ENCODE data around the gene KRT81. TPM values are rescaled to one million over a fixed set of nuclear protein-coding genes. Genes with fewer than 3 reads are reported as not detected.

KRT81 gene
- total and polyA plus RNA-seq, 2 of the 4 experiments (the other 2 are of a cell fraction), result under 0.01 to 0.05 TPM

DNA sequence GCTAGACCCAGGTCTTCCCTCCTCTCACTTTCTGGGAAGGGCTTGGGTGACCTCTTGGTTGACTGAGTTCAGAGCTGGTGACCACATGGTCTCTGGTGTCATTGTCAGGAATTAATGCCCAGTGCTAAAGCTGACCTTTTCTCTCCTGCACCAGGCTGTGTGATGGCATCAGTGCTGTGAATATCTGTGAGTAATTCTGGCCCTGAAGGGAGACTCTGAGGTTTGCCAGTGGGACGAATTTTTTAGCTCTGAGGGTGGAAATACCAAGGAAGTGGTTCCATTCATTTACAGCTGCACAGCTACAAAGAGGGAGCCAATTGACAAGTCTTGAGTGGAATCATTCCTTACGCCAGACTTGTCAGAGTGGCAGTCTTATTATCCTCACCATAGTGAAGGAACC lies 23.1 kb downstream of the KRT81 start:
- Histone ChIP-seq H2AK9ac (replicated peaks; ENCODE audit: low read depth, low read length, poor library complexity) (no peak overlapping the region), H3K27ac (ENCODE audit: insufficient read depth, low read length) (no peak overlapping the region), H3K23ac (ENCODE audit: low read depth, low read length) (no peak overlapping the region), H2BK5ac (ENCODE audit: low read depth, low read length, poor library complexity, severe bottlenecking) (no peak overlapping the region), H2BK120ac (ENCODE audit: low read depth, low read length) (no peak overlapping the region), H2AFZ (replicated peaks; ENCODE audit: low read length, poor library complexity) (no peak overlapping the region), H3K18ac (ENCODE audit: low read depth, low read length) (no peak overlapping the region), H4K91ac (ENCODE audit: insufficient read depth, low read depth, low read length) (no peak overlapping the region), H3K9ac (ENCODE audit: low read depth, low read length) (no peak overlapping the region), H4K5ac (ENCODE audit: low read depth, low read length) (no peak overlapping the region), H3K27me3 (ENCODE audit: control insufficient read depth, insufficient read depth, low read length) (peaks cover 13% of the 10 kb centered on the region), H3K56ac (ENCODE audit: extremely low read depth, insufficient read depth, low read length) (no peak overlapping the region), H2BK20ac (ENCODE audit: low read depth, low read length) (no peak overlapping the region), H3K4ac (ENCODE audit: low read depth, low read length) (no peak overlapping the region), H2BK15ac (ENCODE audit: low read depth, low read length) (no peak overlapping the region), H3K4me3 (ENCODE audit: insufficient read depth, low read depth, low read length) (no peak overlapping the region), H3K9me1 (ENCODE audit: insufficient read depth, low read length) (no peaks in the 10 kb centered on the region), H3K4me1 (ENCODE audit: control insufficient read depth, insufficient read depth, low read length) (peaks cover 2% of the 10 kb centered on the region), H2AK5ac (ENCODE audit: low read depth, low read length) (no peak overlapping the region), H3K79me1 (ENCODE audit: low read depth in 1 of 2, low read length in 2 of 2) (no peaks in the 10 kb centered on the region), H3K4me2 (ENCODE audit: low read depth, low read length) (no peak overlapping the region), H3K36me3 (ENCODE audit: control insufficient read depth, insufficient read depth, low read length) (no peaks in the 10 kb centered on the region), H4K8ac (ENCODE audit: low read depth in 2 of 2, low read length in 2 of 2) (no peak overlapping the region), H4K20me1 (ENCODE audit: insufficient read depth, low read length) (no peaks in the 10 kb centered on the region), H3K9me3 (ENCODE audit: control insufficient read depth, insufficient read depth, low read length) (no peaks in the 10 kb centered on the region; the same call in 1 of the 2 replicates), H3K14ac (replicated peaks; ENCODE audit: low read depth, low read length) (no peak overlapping the region)
- no peak for TF ChIP-seq CEBPB (IDR thresholded peaks at IDR 0.05; ENCODE audit: low read depth, low read length)
- BruUV-seq (replicated peaks), result no TSS peak
- ATAC-seq (ENCODE audit: low read depth) (peak; percentile 32; the same call in 1 of the 2 replicates), DNase-seq (no peak)
- in situ Hi-C loops (cut with MboI; ENCODE audit: low sequenced_read_pairs) (no loop called here), dilution Hi-C loops (cut with HindIII; ENCODE audit: low sequenced_read_pairs, unreplicated experiment) (no loop called here), intact Hi-C loops (cut with micrococcal nuclease) (no loop called here)
- ChIA-PET POLR2A (ENCODE audit: unreplicated experiment) (no interaction called here), CTCF (interaction anchor here (3.3 kb wide), 1 partner anchor 11 kb away, joined by 14 read pairs; no protein-coding TSS in a partner anchor)
- no CpG with 5 or more reads among the region's 2 CpGs for WGBS, 2 experiments (ENCODE audit: extremely low coverage in 2 of 2, insufficient read length in 1 of 2)

All from IMR-90 (cell line).